UCSD-AML1 (cell line): ENCODE data around the gene ARSB.

Source experiments
- DNase-seq: peaks from one replicate; lab custom pipeline; 2025; ENCODE audit not compliant: unreplicated experiment; lab: John Stamatoyannopoulos, UW

ARSB gene

DNA sequence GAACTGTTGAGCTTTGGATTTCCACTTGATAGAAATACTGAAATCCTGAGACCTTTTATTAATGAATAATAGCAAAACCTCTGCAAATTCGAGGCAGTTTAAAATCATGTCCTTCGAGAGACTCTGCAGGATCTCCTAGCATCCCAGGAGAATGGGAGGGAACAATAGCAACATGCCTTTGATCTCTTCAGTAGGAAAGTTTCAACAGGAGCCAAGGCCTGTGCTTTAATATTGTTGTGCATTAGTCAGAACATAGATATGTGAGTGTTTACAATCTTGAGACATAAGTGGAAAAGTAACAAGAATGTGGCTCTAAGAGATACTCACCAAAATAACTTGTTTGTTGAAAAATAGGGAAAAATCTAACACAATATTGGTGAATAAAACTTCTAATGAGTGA, 253.2 kb downstream of the ARSB start:
- no peak for DNase-seq

- no peak for DNase-seq
Measured at GRCh38 chr5:78730300-78731094, 254.6 kb downstream of the ARSB start.

DNA sequence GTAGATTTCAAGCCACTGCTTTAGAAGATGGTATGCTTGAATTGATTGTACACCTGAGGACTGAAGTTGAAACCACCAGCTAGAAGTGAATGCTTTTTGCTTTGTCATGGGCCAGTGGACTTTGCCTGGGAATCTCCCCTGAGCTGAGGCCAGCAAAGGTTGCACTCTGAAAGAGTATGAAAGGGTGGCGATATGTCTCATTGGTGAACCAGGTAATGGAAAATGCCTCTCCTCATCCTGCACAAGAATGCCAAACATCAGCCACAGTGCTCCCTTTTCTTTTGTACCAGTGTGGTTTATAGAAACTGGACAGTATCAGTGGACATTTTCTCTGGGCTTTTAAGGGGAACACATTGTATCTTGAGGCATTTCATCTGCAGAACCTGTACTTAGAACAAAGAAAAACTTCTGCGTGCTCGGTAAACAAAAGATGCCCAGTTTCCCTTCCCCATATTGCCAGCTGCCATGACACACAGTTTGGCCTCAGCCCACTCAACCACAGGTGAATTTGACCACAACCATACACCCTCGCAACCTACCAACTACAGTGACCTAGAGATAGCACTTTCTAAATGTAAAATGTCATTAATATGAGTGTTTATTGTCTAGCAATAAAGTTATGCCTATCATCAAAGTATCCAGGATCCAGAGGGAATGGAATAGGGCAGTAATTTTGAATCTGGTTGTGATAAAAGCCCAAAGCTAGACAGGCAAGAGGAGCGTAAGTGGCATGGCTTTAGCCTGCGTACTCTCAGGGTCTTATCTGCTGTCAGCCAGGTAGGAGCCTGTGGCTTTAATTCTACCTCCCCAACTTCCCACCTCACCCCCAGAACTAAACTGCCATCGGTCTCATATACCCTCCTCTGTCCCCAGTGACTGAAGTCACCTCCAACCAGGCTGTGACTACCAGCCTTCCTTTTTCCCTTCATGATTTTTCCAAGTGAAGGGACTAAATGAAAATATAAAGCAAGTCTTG, 257.0 kb downstream of the ARSB start:
- DNase-seq: no peak
